IPS-18c (cell line): ENCODE data around the gene COL20A1.

Source experiments
- H3K4me3 ChIP-seq: 2 replicates; pipeline ENCODE4 v1.7.0; 2013; ENCODE audit warnings: low read depth, mild to moderate bottlenecking, low read length, moderate library complexity; ENCODE audit not compliant: insufficient read depth
- H3K9me3 ChIP-seq: one replicate; pipeline ENCODE4 v1.6.1; 2013; ENCODE audit warnings: mild to moderate bottlenecking, low read length, moderate library complexity; ENCODE audit not compliant: control insufficient read depth, insufficient read depth

Gene COL20A1

GRCh38 chr20:63344616-63345327 is 51.8 kb downstream of the COL20A1 start:
- Histone ChIP-seq H3K9me3 (no peaks in the 10 kb centered on the region), H3K4me3 (no peak overlapping the region)

GRCh38 chr20:63345328-63346100 is 52.5 kb downstream of the COL20A1 start:
- Histone ChIP-seq H3K4me3 (no peak overlapping the region), H3K9me3 (no peaks in the 10 kb centered on the region)

GRCh38 chr20:63346131-63347080 is 53.4 kb downstream of the COL20A1 start:
- Histone ChIP-seq H3K4me3 (no peak overlapping the region), H3K9me3 (no peaks in the 10 kb centered on the region)

GRCh38 chr20:63347081-63347741 is 54.2 kb downstream of the COL20A1 start:
- Histone ChIP-seq H3K4me3 (no peak overlapping the region), H3K9me3 (no peaks in the 10 kb centered on the region)

GRCh38 chr20:63347950-63348827 is 55.2 kb downstream of the COL20A1 start:
- Histone ChIP-seq H3K9me3 (no peaks in the 10 kb centered on the region), H3K4me3 (no peak overlapping the region)

GRCh38 chr20:63348828-63349515 is 56.0 kb downstream of the COL20A1 start:
- H3K9me3 ChIP-seq = no peaks in the 10 kb centered on the region
- no peak overlapping the region for H3K4me3 ChIP-seq

- H3K4me3 ChIP-seq = no peak overlapping the region
- H3K9me3 ChIP-seq = no peaks in the 10 kb centered on the region
Observed at GRCh38 chr20:63349516-63349895, 56.5 kb downstream of the COL20A1 start.

GRCh38 chr20:63350196-63350595 is 57.2 kb downstream of the COL20A1 start:
- H3K4me3 ChIP-seq = no peak overlapping the region
- no peaks in the 10 kb centered on the region for H3K9me3 ChIP-seq

GRCh38 chr20:63350597-63351325 is 57.8 kb downstream of the COL20A1 start:
- no peak overlapping the region for H3K4me3 ChIP-seq
- H3K9me3 ChIP-seq = no peaks in the 10 kb centered on the region

GRCh38 chr20:63351326-63351700 is 58.3 kb downstream of the COL20A1 start:
- Histone ChIP-seq H3K9me3 (no peaks in the 10 kb centered on the region), H3K4me3 (no peak overlapping the region)

- H3K9me3 ChIP-seq = no peaks in the 10 kb centered on the region
- H3K4me3 ChIP-seq = no peak overlapping the region
Observed at GRCh38 chr20:63351811-63352591, 59.0 kb downstream of the COL20A1 start.

- Histone ChIP-seq H3K4me3 (no peak overlapping the region), H3K9me3 (no peaks in the 10 kb centered on the region)
Observed at GRCh38 chr20:63352811-63353221, 59.8 kb downstream of the COL20A1 start.

GRCh38 chr20:63354636-63355350 is 61.8 kb downstream of the COL20A1 start:
- no peaks in the 10 kb centered on the region for H3K9me3 ChIP-seq
- H3K4me3 ChIP-seq = no peak overlapping the region

GRCh38 chr20:63355781-63356295 is 62.9 kb downstream of the COL20A1 start:
- H3K9me3 ChIP-seq = no peaks in the 10 kb centered on the region
- no peak overlapping the region for H3K4me3 ChIP-seq
